ENCODE results near the gene MAP4K4. TPM values are rescaled to one million over a fixed set of nuclear protein-coding genes. Genes with fewer than 3 reads are reported as not detected.

Gene MAP4K4
- total and polyA plus RNA-seq, 2 of the 13 experiments (the other 11 are each of a cell fraction or from before 2014, with no cell fraction given): 105 to 264 TPM

GRCh38 chr2:101740555-101740964 is 43.1 kb downstream of the MAP4K4 start (continued):
- peak; percentile 83; the same call in 1 of the 2 replicates for TF ChIP-seq DPF2 (CRISPR knock-in tag; IDR thresholded peaks at IDR 0.05; ENCODE audit: borderline replicate concordance, low read depth)
- TF ChIP-seq ZNF614 (CRISPR knock-in tag; IDR thresholded peaks at IDR 0.05; ENCODE audit: borderline replicate concordance): no peak
- TF ChIP-seq ZNF569 (CRISPR knock-in tag; IDR thresholded peaks at IDR 0.05; ENCODE audit: borderline replicate concordance): 0 out of 2 replicates have a peak, but pooled peaks have one; percentile 34
- no peak for TF ChIP-seq ZNF383 (CRISPR knock-in tag; IDR thresholded peaks at IDR 0.05; ENCODE audit: borderline replicate concordance)
- no peak for TF ChIP-seq MED8 (CRISPR knock-in tag; IDR thresholded peaks at IDR 0.05; ENCODE audit: insufficient replicate concordance)
- TF ChIP-seq FOXJ3 (CRISPR knock-in tag; IDR thresholded peaks at IDR 0.05; ENCODE audit: borderline replicate concordance): peak; percentile 62; the same call in 1 of the 2 replicates
- no peak for TF ChIP-seq RFXANK (CRISPR knock-in tag; IDR thresholded peaks at IDR 0.05)
- no peak for TF ChIP-seq HNRNPK (IDR thresholded peaks at IDR 0.05; ENCODE audit: low read depth, low read length, poor library complexity, severe bottlenecking)
- TF ChIP-seq CERS6 (CRISPR knock-in tag; IDR thresholded peaks at IDR 0.05): no peak
- TF ChIP-seq, protein P1, sequence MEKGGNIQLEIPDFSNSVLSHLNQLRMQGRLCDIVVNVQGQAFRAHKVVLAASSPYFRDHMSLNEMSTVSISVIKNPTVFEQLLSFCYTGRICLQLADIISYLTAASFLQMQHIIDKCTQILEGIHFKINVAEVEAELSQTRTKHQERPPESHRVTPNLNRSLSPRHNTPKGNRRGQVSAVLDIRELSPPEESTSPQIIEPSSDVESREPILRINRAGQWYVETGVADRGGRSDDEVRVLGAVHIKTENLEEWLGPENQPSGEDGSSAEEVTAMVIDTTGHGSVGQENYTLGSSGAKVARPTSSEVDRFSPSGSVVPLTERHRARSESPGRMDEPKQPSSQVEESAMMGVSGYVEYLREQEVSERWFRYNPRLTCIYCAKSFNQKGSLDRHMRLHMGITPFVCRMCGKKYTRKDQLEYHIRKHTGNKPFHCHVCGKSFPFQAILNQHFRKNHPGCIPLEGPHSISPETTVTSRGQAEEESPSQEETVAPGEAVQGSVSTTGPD (CRISPR knock-in tag; IDR thresholded peaks at IDR 0.05): no peak
- peak; percentile 26; the same call in 1 of the 2 replicates for TF ChIP-seq PHF21A (CRISPR knock-in tag; IDR thresholded peaks at IDR 0.05)
- peak; percentile 83 for TF ChIP-seq ZFP1 (CRISPR knock-in tag; IDR thresholded peaks at IDR 0.05)
- TF ChIP-seq ARNTL (CRISPR knock-in tag; IDR thresholded peaks at IDR 0.05): peak; percentile 20; the same call in 1 of the 2 replicates
- no peak for TF ChIP-seq HNRNPUL1 (IDR thresholded peaks at IDR 0.05; ENCODE audit: low read depth, low read length)
- TF ChIP-seq STAG1 (CRISPR knock-in tag; IDR thresholded peaks at IDR 0.05): peak; percentile 28
- TF ChIP-seq TCF7 (IDR thresholded peaks at IDR 0.05; ENCODE audit: low read depth): peak; percentile 70
- TF ChIP-seq CEBPG (CRISPR knock-in tag; IDR thresholded peaks at IDR 0.05): peak; percentile 50
- TF ChIP-seq, protein P2, sequence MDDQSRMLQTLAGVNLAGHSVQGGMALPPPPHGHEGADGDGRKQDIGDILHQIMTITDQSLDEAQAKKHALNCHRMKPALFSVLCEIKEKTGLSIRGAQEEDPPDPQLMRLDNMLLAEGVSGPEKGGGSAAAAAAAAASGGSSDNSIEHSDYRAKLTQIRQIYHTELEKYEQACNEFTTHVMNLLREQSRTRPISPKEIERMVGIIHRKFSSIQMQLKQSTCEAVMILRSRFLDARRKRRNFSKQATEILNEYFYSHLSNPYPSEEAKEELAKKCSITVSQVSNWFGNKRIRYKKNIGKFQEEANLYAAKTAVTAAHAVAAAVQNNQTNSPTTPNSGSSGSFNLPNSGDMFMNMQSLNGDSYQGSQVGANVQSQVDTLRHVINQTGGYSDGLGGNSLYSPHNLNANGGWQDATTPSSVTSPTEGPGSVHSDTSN (CRISPR knock-in tag; IDR thresholded peaks at IDR 0.05; ENCODE audit: borderline replicate concordance): no peak
- TF ChIP-seq SOX6 (IDR thresholded peaks at IDR 0.05): no peak
- peak; percentile 89 for TF ChIP-seq SOX6 (CRISPR knock-in tag; IDR thresholded peaks at IDR 0.05)
- TF ChIP-seq ZNF878 (CRISPR knock-in tag; IDR thresholded peaks at IDR 0.05): 0 out of 2 replicates have a peak, but pooled peaks have one; percentile 65
- TF ChIP-seq XBP1 (CRISPR knock-in tag; IDR thresholded peaks at IDR 0.05): no peak
- TF ChIP-seq HBP1 (CRISPR knock-in tag; IDR thresholded peaks at IDR 0.05; ENCODE audit: low read depth): no peak
- peak; percentile 79 for TF ChIP-seq PPARG (CRISPR knock-in tag; conservative IDR thresholded peaks at IDR 0.05)
- no peak for TF ChIP-seq ZNF607 (CRISPR knock-in tag; IDR thresholded peaks at IDR 0.05; ENCODE audit: borderline replicate concordance)
- no peak for TF ChIP-seq CENPBD1 (CRISPR knock-in tag; IDR thresholded peaks at IDR 0.05; ENCODE audit: borderline replicate concordance, low read depth)
- TF ChIP-seq FOSL1 (CRISPR knock-in tag; IDR thresholded peaks at IDR 0.05; ENCODE audit: borderline replicate concordance): no peak
- no peak for TF ChIP-seq ARID2 (CRISPR knock-in tag; IDR thresholded peaks at IDR 0.05; ENCODE audit: borderline replicate concordance)
